Measurements from ENCODE around the gene DPP6. TPM values are rescaled to one million over a fixed set of nuclear protein-coding genes. Genes with fewer than 3 reads are reported as not detected.

DPP6 gene
- total RNA-seq, 1 experiment from 2014 or later, result not detected

DNA sequence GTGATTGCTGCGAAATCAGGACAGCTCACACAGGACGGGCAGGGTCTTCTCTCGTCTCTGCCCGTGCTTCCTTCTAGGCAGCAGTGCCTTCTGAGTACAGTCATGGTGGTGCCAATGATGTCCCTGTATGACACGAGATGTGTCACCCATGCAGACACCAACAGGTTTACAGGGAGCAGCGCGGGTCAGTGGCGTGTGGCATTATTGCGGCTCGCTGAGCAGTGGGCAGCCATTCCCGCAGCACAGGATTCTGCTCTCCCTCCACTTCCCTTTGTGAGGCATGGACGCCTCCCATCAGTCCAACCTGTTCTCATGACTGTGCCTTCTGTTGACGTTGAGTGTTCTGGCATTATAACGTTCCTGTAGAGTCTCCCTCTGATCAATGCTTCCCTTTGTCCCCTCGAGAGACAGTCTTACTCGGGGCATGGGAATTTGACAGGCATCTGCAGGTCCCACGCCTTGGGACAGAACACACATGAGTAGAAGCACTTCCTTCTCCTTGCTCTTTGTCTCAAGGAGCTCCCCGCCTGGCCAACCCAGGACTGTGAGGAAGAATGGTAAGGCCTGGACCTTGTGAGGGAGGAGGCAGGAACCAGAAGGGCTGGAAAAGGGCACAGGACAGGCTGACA, 731.2 kb downstream of the DPP6 start:
- Histone ChIP-seq H3K36me3 (ENCODE audit: low read depth, low read length) (no peaks in the 10 kb centered on the region), H3K4me1 (ENCODE audit: insufficient read depth, low read length) (no peaks in the 10 kb centered on the region), H2AFZ (ENCODE audit: low read length) (no peak overlapping the region), H3F3A (ENCODE audit: low read length, unreplicated experiment) (no peaks in the 10 kb centered on the region), H3K79me2 (ENCODE audit: low read length) (no peaks in the 10 kb centered on the region), H3K4me3 (ENCODE audit: low read length) (no peak overlapping the region), H3K27me3 (ENCODE audit: low read length) (no peaks in the 10 kb centered on the region), H3K4me2 (ENCODE audit: low read length) (no peak overlapping the region), H3K9me2 (replicated peaks; ENCODE audit: low read length) (no peaks in the 10 kb centered on the region), H3K27ac (ENCODE audit: low read length) (no peak overlapping the region), H3K9me3 (ENCODE audit: low read length) (no peaks in the 10 kb centered on the region), H4K20me1 (ENCODE audit: low read length) (no peaks in the 10 kb centered on the region), H3K9ac (ENCODE audit: low read length) (no peak overlapping the region)
- TF ChIP-seq EZH2phosphoT487 (IDR thresholded peaks at IDR 0.05; ENCODE audit: borderline replicate concordance, low read length) (no peak), EZH2 (IDR thresholded peaks at IDR 0.05; ENCODE audit: low read length, unreplicated experiment) (no peak)
- TF ChIP-seq, protein P1, sequence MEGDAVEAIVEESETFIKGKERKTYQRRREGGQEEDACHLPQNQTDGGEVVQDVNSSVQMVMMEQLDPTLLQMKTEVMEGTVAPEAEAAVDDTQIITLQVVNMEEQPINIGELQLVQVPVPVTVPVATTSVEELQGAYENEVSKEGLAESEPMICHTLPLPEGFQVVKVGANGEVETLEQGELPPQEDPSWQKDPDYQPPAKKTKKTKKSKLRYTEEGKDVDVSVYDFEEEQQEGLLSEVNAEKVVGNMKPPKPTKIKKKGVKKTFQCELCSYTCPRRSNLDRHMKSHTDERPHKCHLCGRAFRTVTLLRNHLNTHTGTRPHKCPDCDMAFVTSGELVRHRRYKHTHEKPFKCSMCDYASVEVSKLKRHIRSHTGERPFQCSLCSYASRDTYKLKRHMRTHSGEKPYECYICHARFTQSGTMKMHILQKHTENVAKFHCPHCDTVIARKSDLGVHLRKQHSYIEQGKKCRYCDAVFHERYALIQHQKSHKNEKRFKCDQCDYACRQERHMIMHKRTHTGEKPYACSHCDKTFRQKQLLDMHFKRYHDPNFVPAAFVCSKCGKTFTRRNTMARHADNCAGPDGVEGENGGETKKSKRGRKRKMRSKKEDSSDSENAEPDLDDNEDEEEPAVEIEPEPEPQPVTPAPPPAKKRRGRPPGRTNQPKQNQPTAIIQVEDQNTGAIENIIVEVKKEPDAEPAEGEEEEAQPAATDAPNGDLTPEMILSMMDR (conservative IDR thresholded peaks at IDR 0.05; ENCODE audit: low read depth, low read length), result no peak
- intact Hi-C loops (cut with micrococcal nuclease), result no loop called here
- DNase-seq (no peak), ATAC-seq (no peak)
- POLR2A ChIA-PET (ENCODE audit: unreplicated experiment), result no interaction called here
- CTCF ChIA-PET, result no interaction called here
- BruUV-seq (replicated peaks), result no TSS peak

DNA sequence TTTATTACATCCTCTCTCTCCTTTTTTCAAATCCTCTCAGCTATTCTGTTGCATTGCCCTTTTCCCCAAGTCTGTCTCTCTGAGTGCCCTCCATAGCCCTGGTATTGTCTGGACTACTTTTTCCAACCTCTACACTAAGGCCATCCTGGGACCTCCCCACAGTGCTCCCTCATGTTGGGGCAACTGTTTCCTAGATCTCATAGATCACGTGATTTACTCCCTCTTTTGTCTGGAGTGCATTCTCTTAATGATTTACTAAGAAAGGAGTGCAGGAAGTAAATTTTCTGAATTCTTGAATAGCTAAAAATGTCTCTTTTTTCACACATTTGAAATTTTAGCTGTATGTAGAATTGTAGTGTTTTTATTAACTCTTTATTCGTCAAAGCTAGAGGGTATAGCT, 733.7 kb downstream of the DPP6 start:
- H3K9ac ChIP-seq (ENCODE audit: low read length), result no peak overlapping the region
- CTCF ChIA-PET, result no interaction called here
- no peak overlapping the region for H2AFZ ChIP-seq (ENCODE audit: low read length)
- no peaks in the 10 kb centered on the region for H3K9me3 ChIP-seq (ENCODE audit: low read length)
- no peaks in the 10 kb centered on the region for H3K27me3 ChIP-seq (ENCODE audit: low read length)
- no peaks in the 10 kb centered on the region for H3K36me3 ChIP-seq (ENCODE audit: low read depth, low read length)
- H4K20me1 ChIP-seq (ENCODE audit: low read length), result no peaks in the 10 kb centered on the region
- ATAC-seq (no peak), DNase-seq (no peak)
- no peaks in the 10 kb centered on the region for H3K79me2 ChIP-seq (ENCODE audit: low read length)
- no peak overlapping the region for H3K4me2 ChIP-seq (ENCODE audit: low read length)
- no peaks in the 10 kb centered on the region for H3K4me1 ChIP-seq (ENCODE audit: insufficient read depth, low read length)
- intact Hi-C loops (cut with micrococcal nuclease), result no loop called here
- POLR2A ChIA-PET (ENCODE audit: unreplicated experiment), result no interaction called here
- no peaks in the 10 kb centered on the region for H3K9me2 ChIP-seq (replicated peaks; ENCODE audit: low read length)
- H3K4me3 ChIP-seq (ENCODE audit: low read length), result no peak overlapping the region
- TF ChIP-seq EZH2phosphoT487 (IDR thresholded peaks at IDR 0.05; ENCODE audit: borderline replicate concordance, low read length) (no peak), EZH2 (IDR thresholded peaks at IDR 0.05; ENCODE audit: low read length, unreplicated experiment) (no peak)
- TF ChIP-seq, protein P1 (conservative IDR thresholded peaks at IDR 0.05; ENCODE audit: low read depth, low read length), result no peak
- no TSS peak for BruUV-seq (replicated peaks)
- H3F3A ChIP-seq (ENCODE audit: low read length, unreplicated experiment), result no peaks in the 10 kb centered on the region
- no peak overlapping the region for H3K27ac ChIP-seq (ENCODE audit: low read length)

DNA sequence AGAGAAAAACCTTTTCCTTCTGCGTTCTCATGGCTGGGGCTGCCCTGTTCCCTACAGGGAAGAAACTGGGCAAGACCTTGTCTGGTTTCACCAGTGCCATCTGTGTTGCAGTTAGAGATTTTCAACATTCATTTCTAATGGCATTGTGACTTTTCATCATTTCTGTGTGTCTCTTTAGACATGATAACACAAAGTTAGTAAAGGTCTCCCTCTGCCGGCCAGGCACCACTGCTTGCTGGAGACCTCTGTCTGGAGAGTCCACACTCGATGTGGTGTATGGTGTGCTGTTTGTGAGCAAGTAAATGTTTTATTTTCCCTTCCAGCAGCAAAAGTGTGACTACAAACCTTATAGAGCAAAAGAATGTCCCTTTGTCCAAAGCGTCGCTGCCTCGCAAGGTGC, 737.2 kb downstream of the DPP6 start:
- Histone ChIP-seq H3K4me2 (ENCODE audit: low read length) (no peak overlapping the region), H3K79me2 (ENCODE audit: low read length) (no peaks in the 10 kb centered on the region), H2AFZ (ENCODE audit: low read length) (no peak overlapping the region), H3K4me1 (ENCODE audit: insufficient read depth, low read length) (no peaks in the 10 kb centered on the region), H3F3A (ENCODE audit: low read length, unreplicated experiment) (no peaks in the 10 kb centered on the region), H3K27ac (ENCODE audit: low read length) (no peak overlapping the region), H4K20me1 (ENCODE audit: low read length) (no peaks in the 10 kb centered on the region), H3K27me3 (ENCODE audit: low read length) (no peaks in the 10 kb centered on the region), H3K9me3 (ENCODE audit: low read length) (no peaks in the 10 kb centered on the region), H3K9me2 (replicated peaks; ENCODE audit: low read length) (no peaks in the 10 kb centered on the region), H3K36me3 (ENCODE audit: low read depth, low read length) (no peaks in the 10 kb centered on the region), H3K9ac (ENCODE audit: low read length) (no peak overlapping the region), H3K4me3 (ENCODE audit: low read length) (no peak overlapping the region)
- ATAC-seq, result no peak
- intact Hi-C loops (cut with micrococcal nuclease), result no loop called here
- POLR2A ChIA-PET (ENCODE audit: unreplicated experiment), result no interaction called here
- CTCF ChIA-PET, result no interaction called here
- TF ChIP-seq EZH2 (IDR thresholded peaks at IDR 0.05; ENCODE audit: low read length, unreplicated experiment), result no peak
- TF ChIP-seq EZH2phosphoT487 (IDR thresholded peaks at IDR 0.05; ENCODE audit: borderline replicate concordance, low read length), result no peak
- TF ChIP-seq, protein P1 (conservative IDR thresholded peaks at IDR 0.05; ENCODE audit: low read depth, low read length), result peak; percentile 49
- DNase-seq, result peak; percentile 19
- BruUV-seq (replicated peaks), result no TSS peak
